OCI-LY7 (cell line): Measurements from ENCODE around the gene CLMN. TPM values are rescaled to one million over a fixed set of nuclear protein-coding genes. Genes with fewer than 3 reads are reported as not detected.
A peak's percentile ranks its signal among the peaks of the same experiment; 100 is the strongest.

Experiments
- BruUV-seq: library from RNA; stranded (reverse); fragments of 400-500 nt; replicated peaks from 2 replicates; lab custom pipeline; 2021; lab: Mats Ljungman, UMichigan
- CTCF ChIA-PET: fragments of 300-600 bp; sonication (Branson Sonifier 250); formaldehyde crosslinking; loops from one replicate; lab custom pipeline; 2022; ENCODE audit warnings: antibody characterized with exemption; ENCODE audit not compliant: unreplicated experiment; lab: Charles Lee
- POLR2A ChIA-PET: fragments of 300-600 bp; sonication (Branson Sonifier 250); formaldehyde crosslinking; loops from one replicate; lab custom pipeline; 2022; ENCODE audit warnings: antibody characterized with exemption; lab: Charles Lee
- DNase-seq: peaks from one replicate; pipeline ENCODE4 v3.0.0-alpha.2; 2015; ENCODE audit warnings: low spot score
- H2AFZ ChIP-seq: fragments of 200-600 bp; sonication (generic), shearing (Covaris generic); 2 replicates; pipeline ENCODE4 v1.6.1; 2014; ENCODE audit warnings: mild to moderate bottlenecking, antibody characterized with exemption, low read length, moderate library complexity
- H3K27ac ChIP-seq: fragments of 200-600 bp; sonication (generic); 2 replicates; pipeline ENCODE4 v1.5.1; 2014; ENCODE audit warnings: mixed run types, low read depth, mild to moderate bottlenecking, moderate library complexity, low read length, inconsistent platforms; ENCODE audit not compliant: poor library complexity, severe bottlenecking
- H3K36me3 ChIP-seq: fragments of 200-600 bp; sonication (generic); 2 replicates; pipeline ENCODE4 v1.6.1; 2014; ENCODE audit warnings: mild to moderate bottlenecking, antibody characterized with exemption, low read length, moderate library complexity, mixed read lengths; ENCODE audit not compliant: insufficient read depth
- H3K4me1 ChIP-seq: fragments of 200-600 bp; sonication (generic); 2 replicates; pipeline ENCODE4 v1.5.1; 2014; ENCODE audit warnings: mild to moderate bottlenecking, low read length; ENCODE audit not compliant: insufficient read depth, poor library complexity, severe bottlenecking
- H3K4me2 ChIP-seq: fragments of 200-600 bp; sonication (generic); 2 replicates; pipeline ENCODE4 v1.6.1; 2014; ENCODE audit warnings: mild to moderate bottlenecking, low read length
- H3K4me3 ChIP-seq: fragments of 200-600 bp; sonication (generic); 2 replicates; pipeline ENCODE4 v1.5.1; 2014; ENCODE audit warnings: mild to moderate bottlenecking, low read depth, low read length; ENCODE audit not compliant: poor library complexity, severe bottlenecking
- H3K79me2 ChIP-seq: fragments of 200-600 bp; sonication (generic); 2 replicates; pipeline ENCODE4 v1.6.1; 2016; ENCODE audit warnings: low read depth, mild to moderate bottlenecking, low read length, moderate library complexity, mixed read lengths; ENCODE audit not compliant: insufficient read depth
- H3K9me2 ChIP-seq: fragments of 200-600 bp; sonication (generic); 2 replicates; pipeline ENCODE4 v1.6.1; 2016; ENCODE audit warnings: mild to moderate bottlenecking, low read length, mixed read lengths; ENCODE audit not compliant: insufficient read depth
- H3K9me3 ChIP-seq: fragments of 200-600 bp; sonication (generic); 2 replicates; pipeline ENCODE4 v1.6.1; 2014; ENCODE audit warnings: mild to moderate bottlenecking, mixed run types, low read length, mixed read lengths
- H4K20me1 ChIP-seq: fragments of 200-600 bp; sonication (generic); 2 replicates; pipeline ENCODE4 v1.6.1; 2014; ENCODE audit warnings: mild to moderate bottlenecking, antibody characterized with exemption, low read length, moderate library complexity, mixed read lengths; ENCODE audit not compliant: insufficient read depth
- CTCF ChIP-seq: fragments of 200-600 bp; sonication (generic); conservative IDR thresholded peaks from 2 replicates; pipeline ENCODE4 v1.5.1; 2014; ENCODE audit warnings: mild to moderate bottlenecking, antibody characterized with exemption, low read length, moderate library complexity, mixed read lengths
- EZH2phosphoT487 ChIP-seq: fragments of 200-600 bp; sonication (generic); IDR thresholded peaks from 2 replicates; pipeline ENCODE4 v1.6.1; 2018; ENCODE audit warnings: low read depth, borderline replicate concordance, mild to moderate bottlenecking, mixed run types, antibody characterized with exemption, low read length, moderate library complexity, mixed read lengths
- intact Hi-C: fragments of 100-400 bp; cut with micrococcal nuclease; formaldehyde crosslinking; loops from one replicate; pipeline ENCODE4 v1.10.0; 2022; ENCODE audit not compliant: unreplicated experiment
- total RNA-seq, 2 experiments: library from RNA; depleted of rRNA in 1 of 2; stranded (reverse); fragments of >200 nt in 1 of 2; shearing (Covaris generic) in 1 of 2; gene quantifications; 2 replicates each; pipeline ENCODE4 v1.2.3, GENCODE V29; 2014 to 2022

The CLMN gene
- total RNA-seq, 2 experiments from 2014 or later: 6.8 to 12.0 TPM

GRCh38 chr14:95320078-95320895 is 579 bp upstream of the CLMN start:
- peak overlapping the region; percentile 62 for H3K4me3 ChIP-seq
- no peak overlapping the region for H3K27ac ChIP-seq
- no peaks in the 10 kb centered on the region for H3K36me3 ChIP-seq
- H4K20me1 ChIP-seq: no peaks in the 10 kb centered on the region
- no peaks in the 10 kb centered on the region for H3K9me3 ChIP-seq
- H2AFZ ChIP-seq: no peak overlapping the region
- peaks cover 36% of the 10 kb centered on the region for H3K4me1 ChIP-seq
- no peaks in the 10 kb centered on the region for H3K79me2 ChIP-seq
- TF ChIP-seq EZH2phosphoT487 (no peak), CTCF (no peak)
- no TSS peak for BruUV-seq
- intact Hi-C loops: no loop called here
- peak; percentile 48 for DNase-seq
- H3K4me2 ChIP-seq: peak overlapping the region; percentile 72
- CTCF ChIA-PET: interaction anchor here (1.2 kb wide), 1 partner anchor 16 kb away, joined by 3 read pairs; no protein-coding TSS in a partner anchor
- no peaks in the 10 kb centered on the region for H3K9me2 ChIP-seq
- POLR2A ChIA-PET: interaction anchor here (2.5 kb wide), 1 partner anchor 8 kb away, joined by 11 read pairs; no protein-coding TSS in a partner anchor

DNA sequence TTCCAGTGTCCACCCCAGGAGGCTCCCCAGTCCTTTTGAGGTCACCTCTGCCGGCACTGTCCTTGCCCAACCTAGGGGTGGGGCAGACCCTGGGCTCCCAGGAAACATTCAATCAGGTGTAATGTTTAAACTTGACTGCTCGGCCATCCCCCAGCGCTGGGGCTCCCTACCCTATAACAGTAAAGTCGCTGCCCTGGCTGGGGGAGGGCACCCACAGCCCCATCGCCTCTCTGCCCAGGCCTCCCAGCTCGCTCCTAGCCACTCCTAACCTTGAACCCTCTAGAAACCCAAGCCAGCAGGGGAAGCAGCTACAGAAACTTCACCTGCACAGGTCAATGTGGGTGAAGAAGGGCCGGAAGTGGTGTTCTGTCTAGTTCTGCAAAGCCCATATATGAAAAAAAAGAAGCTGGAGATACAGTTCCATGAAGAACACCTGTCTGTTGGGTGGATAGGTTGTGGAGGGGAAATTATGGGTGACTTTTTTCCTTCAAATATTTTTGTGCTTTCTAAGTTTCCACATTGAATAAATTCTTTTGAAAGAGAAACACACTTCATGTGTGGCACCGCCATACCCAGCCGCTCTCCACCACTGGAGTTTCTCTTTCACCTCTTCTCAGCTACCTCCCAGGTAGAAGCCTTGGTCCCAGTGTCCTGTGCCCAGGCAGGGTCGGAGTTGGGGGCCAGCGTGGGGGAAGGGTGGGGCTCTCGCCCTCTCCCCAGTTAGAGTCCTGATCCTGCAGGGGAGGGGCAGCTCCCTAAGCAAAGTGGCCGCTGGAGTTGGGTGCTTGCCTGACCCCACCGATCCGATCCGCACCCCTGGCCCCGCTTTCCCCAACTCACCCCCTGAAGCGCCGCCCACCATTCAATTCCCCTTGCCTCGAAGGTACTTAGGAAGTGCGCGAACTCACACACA is 1.1 kb downstream of the CLMN start:
- peak overlapping the region; percentile 94 for H3K4me2 ChIP-seq
- intact Hi-C loops: loop anchor here (2.0 kb wide), 1 partner anchor 54 kb away; no protein-coding TSS in a partner anchor
- ChIA-PET CTCF (no interaction called here), POLR2A (interaction anchor here (0.6 to 2.5 kb wide), 4 partner anchors 10 to 644 kb away, joined by 3 to 11 read pairs (median 4); no protein-coding TSS in a partner anchor)
- H3K9me2 ChIP-seq: no peaks in the 10 kb centered on the region
- no peak overlapping the region for H3K27ac ChIP-seq
- peak overlapping the region; percentile 82 for H3K4me3 ChIP-seq
- no peaks in the 10 kb centered on the region for H3K79me2 ChIP-seq
- no peaks in the 10 kb centered on the region for H3K9me3 ChIP-seq
- H4K20me1 ChIP-seq: no peaks in the 10 kb centered on the region
- no peaks in the 10 kb centered on the region for H3K36me3 ChIP-seq
- peak; percentile 46 for DNase-seq
- H3K4me1 ChIP-seq: peaks cover 40% of the 10 kb centered on the region
- peak overlapping the region; percentile 98; the same call in 1 of the 2 replicates for H2AFZ ChIP-seq
- TF ChIP-seq EZH2phosphoT487 (no peak), CTCF (no peak)
- BruUV-seq: no TSS peak
